C4-2B (cell line): Measurements from ENCODE around the gene ATP11A.

Source experiments
- ZFX ChIP-seq: fragments of 450-650 bp; IDR thresholded peaks from 2 replicates; pipeline ENCODE4 v1.6.1; 2017
- TF ChIP-seq, protein P1 (sequence below): fragments of 450-650 bp; conservative IDR thresholded peaks from 2 replicates; pipeline ENCODE4 v1.5.1; 2017; ENCODE audit warnings: mild to moderate bottlenecking

DNA sequence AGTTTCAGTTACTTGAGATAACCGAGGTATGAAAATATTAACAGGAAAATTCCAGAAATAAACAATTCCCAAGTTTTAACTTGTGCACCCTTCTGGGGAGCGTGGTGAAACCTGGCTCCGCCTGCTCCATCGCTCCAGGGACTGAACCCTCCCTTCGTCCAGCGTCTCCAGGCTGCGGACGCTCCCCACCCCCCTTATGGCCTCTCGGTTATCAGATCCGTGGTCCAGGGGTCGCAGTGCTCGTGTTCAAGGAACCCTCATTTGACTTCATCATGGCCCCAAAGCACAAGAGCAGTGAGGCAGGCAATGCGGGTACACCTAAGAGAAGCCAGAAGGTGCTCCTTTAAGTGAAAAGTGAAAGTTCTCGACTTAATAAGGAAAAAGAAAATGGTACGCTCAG is 71.1 kb downstream of the ATP11A start:
- TF ChIP-seq, protein P1, sequence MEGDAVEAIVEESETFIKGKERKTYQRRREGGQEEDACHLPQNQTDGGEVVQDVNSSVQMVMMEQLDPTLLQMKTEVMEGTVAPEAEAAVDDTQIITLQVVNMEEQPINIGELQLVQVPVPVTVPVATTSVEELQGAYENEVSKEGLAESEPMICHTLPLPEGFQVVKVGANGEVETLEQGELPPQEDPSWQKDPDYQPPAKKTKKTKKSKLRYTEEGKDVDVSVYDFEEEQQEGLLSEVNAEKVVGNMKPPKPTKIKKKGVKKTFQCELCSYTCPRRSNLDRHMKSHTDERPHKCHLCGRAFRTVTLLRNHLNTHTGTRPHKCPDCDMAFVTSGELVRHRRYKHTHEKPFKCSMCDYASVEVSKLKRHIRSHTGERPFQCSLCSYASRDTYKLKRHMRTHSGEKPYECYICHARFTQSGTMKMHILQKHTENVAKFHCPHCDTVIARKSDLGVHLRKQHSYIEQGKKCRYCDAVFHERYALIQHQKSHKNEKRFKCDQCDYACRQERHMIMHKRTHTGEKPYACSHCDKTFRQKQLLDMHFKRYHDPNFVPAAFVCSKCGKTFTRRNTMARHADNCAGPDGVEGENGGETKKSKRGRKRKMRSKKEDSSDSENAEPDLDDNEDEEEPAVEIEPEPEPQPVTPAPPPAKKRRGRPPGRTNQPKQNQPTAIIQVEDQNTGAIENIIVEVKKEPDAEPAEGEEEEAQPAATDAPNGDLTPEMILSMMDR: no peak
- no peak for TF ChIP-seq ZFX
